CD4-positive, alpha-beta T cell (primary cell): ENCODE data around the gene CENPT. TPM values are rescaled to one million over a fixed set of nuclear protein-coding genes. Genes with fewer than 3 reads are reported as not detected.

Experiments used
- ATAC-seq: fragments of 200-7000 bp; cut with Tn5 transposase; one replicate; pipeline ENCODE4 v1.10.0; 2022; ENCODE audit warnings: mild to moderate bottlenecking; ENCODE audit not compliant: poor library complexity
- CTCF ChIA-PET: fragments of 350-600 bp; sonication (Branson Sonifier 250); formaldehyde crosslinking; loops from one replicate; lab custom pipeline; 2021; ENCODE audit warnings: antibody characterized with exemption, inconsistent platforms; lab: Charles Lee
- POLR2A ChIA-PET: fragments of 350-600 bp; sonication (Branson Sonifier 250); formaldehyde crosslinking; loops from one replicate; lab custom pipeline; 2021; ENCODE audit warnings: antibody characterized with exemption, inconsistent platforms; lab: Charles Lee
- DNase-seq, 14 experiments: peaks; one replicate each; pipeline ENCODE4 v3.0.0-alpha.2; 2013 to 2020; ENCODE audit warnings: mixed read lengths in 2 of 14
- H3K27ac ChIP-seq, 2 donors: one replicate each; pipeline versions ENCODE4 v1.5.1 to v1.7.0; 2013; ENCODE audit warnings: low read length in 2 of 2, low read depth in 1 of 2, mild to moderate bottlenecking in 1 of 2
- H3K27me3 ChIP-seq, 2 experiments: 1 replicate in 1 of 2; 2 replicates in 1 of 2; pipeline versions ENCODE4 v1.6.1 to v1.7.0; 2013; ENCODE audit warnings: low read length in 2 of 2, control low read depth in 1 of 2, mild to moderate bottlenecking in 1 of 2, moderate library complexity in 1 of 2; ENCODE audit not compliant: insufficient read depth in 2 of 2, control insufficient read depth in 1 of 2
- H3K36me3 ChIP-seq: one replicate; pipeline ENCODE4 v1.6.1; 2013; ENCODE audit warnings: low read length, control low read depth; ENCODE audit not compliant: insufficient read depth
- H3K4me1 ChIP-seq: one replicate; pipeline ENCODE4 v1.6.1; 2013; ENCODE audit warnings: low read length, control low read depth; ENCODE audit not compliant: insufficient read depth
- H3K4me3 ChIP-seq: one replicate; pipeline ENCODE4 v1.5.1; 2013; ENCODE audit warnings: mild to moderate bottlenecking, low read length, moderate library complexity
- H3K9me3 ChIP-seq, 2 experiments: 1 replicate in 1 of 2; 2 replicates in 1 of 2; pipeline versions ENCODE4 v1.6.1 to v1.7.0; 2013; ENCODE audit warnings: low read length in 2 of 2, mild to moderate bottlenecking in 2 of 2, control low read depth in 1 of 2, moderate library complexity in 1 of 2; ENCODE audit not compliant: control insufficient read depth in 1 of 2, insufficient read depth in 1 of 2
- H3K27ac Mint-ChIP-seq: one replicate; pipeline ENCODE4 v1.8.0; 2020; ENCODE audit warnings: mixed read lengths
- H3K27me3 Mint-ChIP-seq: one replicate; pipeline ENCODE4 v1.8.0; 2021; ENCODE audit warnings: mixed read lengths
- H3K36me3 Mint-ChIP-seq: one replicate; pipeline ENCODE4 v1.8.0; 2021; ENCODE audit warnings: low read depth, mixed read lengths
- H3K4me1 Mint-ChIP-seq: one replicate; pipeline ENCODE4 v1.8.0; 2021; ENCODE audit warnings: low read depth, mixed read lengths
- H3K4me3 Mint-ChIP-seq: one replicate; pipeline ENCODE4 v1.8.0; 2020; ENCODE audit warnings: mild to moderate bottlenecking, mixed read lengths
- H3K9me3 Mint-ChIP-seq: one replicate; pipeline ENCODE4 v1.8.0; 2020; ENCODE audit warnings: mixed read lengths
- CTCF ChIP-seq: fragments of 200-600 bp; IDR thresholded peaks from one replicate; pipeline ENCODE4 v1.8.0; 2022; ENCODE audit warnings: antibody characterized with exemption, mild to moderate bottlenecking
- intact Hi-C, 2 experiments: fragments of 100-400 bp; cut with DNase I in 1 of 2; cut with micrococcal nuclease in 1 of 2; formaldehyde crosslinking; loops; one replicate each; pipeline versions ENCODE4 v1.15.1 to v1.9.0; 2023 to 2025; cut with DNase I, micrococcal nuclease
- total RNA-seq, 174 experiments: library from RNA in 2 of 174; stranded (reverse) in 2 of 174; gene quantifications; one replicate each; pipeline ENCODE4 v1.2.3 and lab custom pipeline; 2021 to 2026

Gene CENPT
- total RNA-seq, 2 experiments from 2014 or later, result 77.5 to 84.1 TPM

- Mint-ChIP-seq H3K27ac (peak within 1 kb of the TSS; percentile 89), H3K36me3 (peaks cover 64% of the 10 kb centered on the region), H3K9me3 (no peaks in the 10 kb centered on the region), H3K4me1 (peaks cover 35% of the 10 kb centered on the region), H3K4me3 (peak within 1 kb of the TSS; percentile 96), H3K27me3 (no peaks in the 10 kb centered on the region)
- Histone ChIP-seq H3K4me1 (peaks cover 44% of the 10 kb centered on the region), H3K9me3 (no peaks in the 10 kb centered on the region), H3K36me3 (peaks cover 49% of the 10 kb centered on the region), H3K4me3 (peak within 1 kb of the TSS; percentile 99), H3K27me3 (no peaks in the 10 kb centered on the region), H3K27ac (peak within 1 kb of the TSS; percentile 82 to 93)
- ChIA-PET POLR2A (interaction anchor here (0.5 to 1.7 kb wide), 15 partner anchors 9 to 859 kb away, joined by 3 to 10 read pairs (median 4); partner anchors contain the start of genes CTCF, GFOD2, NFATC3 and NUTF2), CTCF (interaction anchor here (0.5 to 2.5 kb wide), 5 partner anchors 11 to 455 kb away, joined by 3 to 13 read pairs (median 4); partner anchors contain the start of gene NUTF2)
- no peak for TF ChIP-seq CTCF
- intact Hi-C loops, result loop anchor here in 1 of 2 experiments (1.0 to 5.0 kb wide), 3 partner anchors 20 to 41 kb away; partner anchors contain the start of genes CENPT and PSKH1
- peak; percentile 77 to 92 (median 84) for DNase-seq
- ATAC-seq, result peak; percentile 93
Observed at GRCh38 chr16:67872631-67873434, 25.3 kb upstream of the CENPT start, which contains the start of gene EDC4. EDC4 (plus strand) TSS chr16:67873052; CDS start chr16:67873262, 210 bp downstream.

GRCh38 chr16:67872131-67872630 lies 24.7 kb upstream of the CENPT start:
- Histone ChIP-seq H3K36me3 (peaks cover 45% of the 10 kb centered on the region), H3K4me3 (peak overlapping the region; percentile 99), H3K9me3 (no peaks in the 10 kb centered on the region), H3K27ac (peak overlapping the region; percentile 82 to 93), H3K4me1 (peaks cover 44% of the 10 kb centered on the region), H3K27me3 (no peaks in the 10 kb centered on the region)
- H3K9me3 Mint-ChIP-seq, result no peaks in the 10 kb centered on the region
- H3K36me3 Mint-ChIP-seq, result peaks cover 57% of the 10 kb centered on the region
- DNase-seq (peak in 1 of 14 experiments; percentile 23), ATAC-seq (no peak)
- H3K4me1 Mint-ChIP-seq, result peaks cover 35% of the 10 kb centered on the region
- peak overlapping the region; percentile 96 for H3K4me3 Mint-ChIP-seq
- ChIA-PET POLR2A (interaction anchor here (1.0 to 1.5 kb wide), 5 partner anchors 20 to 66 kb away, joined by 3 to 8 read pairs (median 4); partner anchors contain the start of genes NUTF2, PSKH1, RANBP10 and TSNAXIP1), CTCF (interaction anchor here (1.2 kb wide), 1 partner anchor 56 kb away, joined by 8 read pairs; no protein-coding TSS in a partner anchor)
- no peak for TF ChIP-seq CTCF
- H3K27me3 Mint-ChIP-seq, result no peaks in the 10 kb centered on the region
- intact Hi-C loops, result loop anchor here in 1 of 2 experiments (1.0 to 5.0 kb wide), 3 partner anchors 21 to 40 kb away; partner anchors contain the start of genes CENPT and PSKH1
- H3K27ac Mint-ChIP-seq, result peak overlapping the region; percentile 89

GRCh38 chr16:67871256-67871655 lies 23.8 kb upstream of the CENPT start:
- Histone ChIP-seq H3K27ac (no peak overlapping the region), H3K4me3 (no peak overlapping the region), H3K4me1 (peaks cover 41% of the 10 kb centered on the region), H3K27me3 (no peaks in the 10 kb centered on the region), H3K9me3 (no peaks in the 10 kb centered on the region), H3K36me3 (peaks cover 40% of the 10 kb centered on the region)
- ChIA-PET CTCF (interaction anchor here (0.7 to 1.2 kb wide), 2 partner anchors 22 to 55 kb away, joined by 3 to 8 read pairs; no protein-coding TSS in a partner anchor), POLR2A (interaction anchor here (1.0 to 1.5 kb wide), 4 partner anchors 21 to 65 kb away, joined by 3 to 4 read pairs (median 4); partner anchors contain the start of genes PSKH1, RANBP10 and TSNAXIP1)
- H3K9me3 Mint-ChIP-seq, result no peaks in the 10 kb centered on the region
- H3K36me3 Mint-ChIP-seq, result peaks cover 54% of the 10 kb centered on the region
- H3K4me1 Mint-ChIP-seq, result peaks cover 35% of the 10 kb centered on the region
- no peak for ATAC-seq
- no peak for DNase-seq
- H3K27ac Mint-ChIP-seq, result peak overlapping the region; percentile 89
- no peak for TF ChIP-seq CTCF
- intact Hi-C loops, result loop anchor here in 1 of 2 experiments (5.0 kb wide), 1 partner anchor 39 kb away; no protein-coding TSS in a partner anchor
- H3K4me3 Mint-ChIP-seq, result peak overlapping the region; percentile 96
- no peaks in the 10 kb centered on the region for H3K27me3 Mint-ChIP-seq
